Hepatocyte (in vitro differentiated cells): Measurements from ENCODE around the gene SCN3A.

Experiments used
- EZH2 ChIP-seq: fragments of 200-600 bp; sonication (generic); IDR thresholded peaks from 2 replicates; pipeline ENCODE4 v1.6.1; 2016; ENCODE audit warnings: antibody characterized with exemption, mild to moderate bottlenecking, borderline replicate concordance
- EZH2phosphoT487 ChIP-seq: fragments of 200-600 bp; sonication (generic); IDR thresholded peaks from one replicate; pipeline ENCODE4 v1.6.1; 2018; ENCODE audit warnings: antibody characterized with exemption, mild to moderate bottlenecking, low read depth, moderate library complexity; ENCODE audit not compliant: unreplicated experiment, severe bottlenecking
- TF ChIP-seq, protein P1 (sequence below): fragments of 200-600 bp; sonication (generic); IDR thresholded peaks from 2 replicates; pipeline ENCODE4 v1.5.1; 2016; ENCODE audit warnings: antibody characterized with exemption, mild to moderate bottlenecking; ENCODE audit not compliant: poor library complexity

DNA sequence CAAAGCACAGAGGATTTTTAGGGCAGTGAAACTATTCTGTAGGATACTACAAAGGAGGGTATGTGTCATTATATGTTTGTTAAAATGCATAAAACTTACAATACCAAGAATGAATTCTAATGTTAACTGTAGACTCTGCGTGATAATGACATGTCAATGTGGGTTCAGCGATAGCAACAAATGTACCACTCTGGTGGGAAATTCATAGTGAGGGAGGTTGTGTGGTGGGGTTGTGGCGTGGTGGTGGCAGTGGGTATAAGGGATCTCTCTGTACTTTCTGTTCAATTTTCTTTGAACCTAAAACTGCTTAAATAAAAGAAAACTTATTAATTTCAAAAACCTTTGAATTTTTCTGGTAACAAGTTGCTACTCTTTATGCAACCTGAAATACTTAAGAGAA lies 149.2 kb downstream of the SCN3A start:
- TF ChIP-seq, protein P1, sequence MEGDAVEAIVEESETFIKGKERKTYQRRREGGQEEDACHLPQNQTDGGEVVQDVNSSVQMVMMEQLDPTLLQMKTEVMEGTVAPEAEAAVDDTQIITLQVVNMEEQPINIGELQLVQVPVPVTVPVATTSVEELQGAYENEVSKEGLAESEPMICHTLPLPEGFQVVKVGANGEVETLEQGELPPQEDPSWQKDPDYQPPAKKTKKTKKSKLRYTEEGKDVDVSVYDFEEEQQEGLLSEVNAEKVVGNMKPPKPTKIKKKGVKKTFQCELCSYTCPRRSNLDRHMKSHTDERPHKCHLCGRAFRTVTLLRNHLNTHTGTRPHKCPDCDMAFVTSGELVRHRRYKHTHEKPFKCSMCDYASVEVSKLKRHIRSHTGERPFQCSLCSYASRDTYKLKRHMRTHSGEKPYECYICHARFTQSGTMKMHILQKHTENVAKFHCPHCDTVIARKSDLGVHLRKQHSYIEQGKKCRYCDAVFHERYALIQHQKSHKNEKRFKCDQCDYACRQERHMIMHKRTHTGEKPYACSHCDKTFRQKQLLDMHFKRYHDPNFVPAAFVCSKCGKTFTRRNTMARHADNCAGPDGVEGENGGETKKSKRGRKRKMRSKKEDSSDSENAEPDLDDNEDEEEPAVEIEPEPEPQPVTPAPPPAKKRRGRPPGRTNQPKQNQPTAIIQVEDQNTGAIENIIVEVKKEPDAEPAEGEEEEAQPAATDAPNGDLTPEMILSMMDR, result no peak
- TF ChIP-seq EZH2, result no peak
- TF ChIP-seq EZH2phosphoT487, result no peak
